ENCODE data around the gene FERMT3.
"Not testable (repeated sequence)": the region's sequence is repeated elsewhere in the genome, so short reads cannot be mapped to it uniquely, and the experiment has no call there.

FERMT3 gene

GRCh38 chr11:64235437-64236161 is 29.1 kb downstream of the FERMT3 start:
- DNase-seq (ENCODE audit: low spot score) = no peak

GRCh38 chr11:64237484-64237951 is 31.0 kb downstream of the FERMT3 start:
- DNase-seq (ENCODE audit: low spot score) = no peak

GRCh38 chr11:64238076-64238475 is 31.6 kb downstream of the FERMT3 start:
- DNase-seq (ENCODE audit: low spot score) = no peak

- no peak for DNase-seq (ENCODE audit: low spot score)
Measured at GRCh38 chr11:64238999-64239398, 32.5 kb downstream of the FERMT3 start.

GRCh38 chr11:64239662-64240434 is 33.3 kb downstream of the FERMT3 start:
- DNase-seq (ENCODE audit: low spot score) = no peak

GRCh38 chr11:64240435-64241240 is 34.1 kb downstream of the FERMT3 start, which contains the start of gene FKBP2:
FKBP2 (plus strand) TSS chr11:64241095; CDS start chr11:64242388, 1,293 bp downstream.
- peak; percentile 98 for DNase-seq (ENCODE audit: low spot score)

- peak; percentile 100 for DNase-seq (ENCODE audit: low spot score)
Measured at GRCh38 chr11:64241241-64241490, 34.6 kb downstream of the FERMT3 start.

- DNase-seq (ENCODE audit: low spot score) = no peak
Measured at GRCh38 chr11:64241491-64242374, 35.2 kb downstream of the FERMT3 start.

GRCh38 chr11:64243236-64243854 is 36.8 kb downstream of the FERMT3 start:
- DNase-seq (ENCODE audit: low spot score) = no peak

GRCh38 chr11:64244107-64244506 is 37.6 kb downstream of the FERMT3 start:
- DNase-seq (ENCODE audit: low spot score) = no peak

- no peak for DNase-seq (ENCODE audit: low spot score)
Measured at GRCh38 chr11:64244966-64245365, 38.4 kb downstream of the FERMT3 start.

GRCh38 chr11:64245401-64245796 is 38.9 kb downstream of the FERMT3 start:
- DNase-seq (ENCODE audit: low spot score) = no peak

- DNase-seq (ENCODE audit: low spot score) = peak; percentile 67
Measured at GRCh38 chr11:64245797-64246620, 39.5 kb downstream of the FERMT3 start.

GRCh38 chr11:64246621-64246870 is 40.0 kb downstream of the FERMT3 start:
- DNase-seq (ENCODE audit: low spot score) = not testable (repeated sequence)

- DNase-seq (ENCODE audit: low spot score) = peak; percentile 86
Measured at GRCh38 chr11:64246871-64247728, 40.6 kb downstream of the FERMT3 start, which contains the start of gene PPP1R14B. PPP1R14B (minus strand) TSS chr11:64246943; CDS start chr11:64246673, 270 bp downstream.

GRCh38 chr11:64247729-64248531 is 41.4 kb downstream of the FERMT3 start:
- no peak for DNase-seq (ENCODE audit: low spot score)

GRCh38 chr11:64248578-64248977 is 42.1 kb downstream of the FERMT3 start:
- no peak for DNase-seq (ENCODE audit: low spot score)

GRCh38 chr11:64249038-64249437 is 42.5 kb downstream of the FERMT3 start:
- no peak for DNase-seq (ENCODE audit: low spot score)
